ENCODE results near the gene KCNIP1. TPM values are rescaled to one million over a fixed set of nuclear protein-coding genes. Genes with fewer than 3 reads are reported as not detected.

The KCNIP1 gene
- polyA plus RNA-seq, 3 donors from 2014 or later: not detected

DNA sequence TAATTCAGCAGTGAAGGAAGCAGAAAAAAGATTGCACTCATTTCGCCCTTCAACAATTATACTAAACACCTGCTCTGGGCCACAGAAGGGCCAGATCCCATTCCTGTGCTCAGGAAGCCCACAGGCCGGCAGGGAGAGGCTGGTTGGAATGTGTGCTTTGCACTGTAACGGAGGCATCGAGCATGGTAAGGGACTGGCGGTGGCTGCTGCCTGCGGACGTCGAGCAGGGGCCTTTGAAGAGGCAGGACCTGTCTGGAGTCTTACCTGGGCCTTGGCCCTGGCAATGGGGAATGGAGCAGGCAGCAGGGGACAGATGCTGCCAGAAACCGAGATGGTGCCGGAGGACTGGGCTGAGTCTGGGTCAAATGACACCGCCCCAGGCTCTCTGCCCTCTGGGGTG lies 97.8 kb downstream of the KCNIP1 start:
- Mint-ChIP-seq H3K4me1 (no peaks in the 10 kb centered on the region), H3K27me3 (ENCODE audit: low read depth in 3 of 3) (peaks cover under 1 to 6% (median under 1%) of the 10 kb centered on the region in 3 donors), H3K27ac (no peak overlapping the region), H3K9me3 (no peaks in the 10 kb centered on the region), H3K4me3 (no peak overlapping the region), H3K36me3 (no peaks in the 10 kb centered on the region)
- no peak for DNase-seq

DNA sequence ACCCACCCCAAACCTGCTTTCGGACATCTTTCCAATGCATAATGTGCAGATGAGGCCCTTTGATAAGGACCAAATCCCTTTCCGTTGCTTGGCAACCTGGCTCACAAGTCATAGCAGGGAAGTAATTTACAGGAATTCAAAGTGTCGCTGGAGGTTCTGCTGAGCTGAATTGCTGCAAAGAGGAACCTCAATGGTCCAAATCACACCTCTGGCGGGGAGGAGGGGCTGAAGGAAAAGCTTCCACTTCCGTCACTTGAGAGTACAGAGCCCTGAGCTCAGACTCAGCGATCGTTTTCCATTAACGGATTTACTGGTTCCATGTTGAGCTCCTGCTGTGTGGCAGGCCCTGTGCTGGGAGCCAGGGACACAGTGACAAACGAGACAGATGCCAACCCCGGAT lies 99.3 kb downstream of the KCNIP1 start:
- H3K27me3 Mint-ChIP-seq (ENCODE audit: low read depth in 3 of 3): peaks cover 0 to 5% (median 2%) of the 10 kb centered on the region in 3 donors
- no peaks in the 10 kb centered on the region for H3K4me1 Mint-ChIP-seq
- H3K36me3 Mint-ChIP-seq: no peaks in the 10 kb centered on the region

DNA sequence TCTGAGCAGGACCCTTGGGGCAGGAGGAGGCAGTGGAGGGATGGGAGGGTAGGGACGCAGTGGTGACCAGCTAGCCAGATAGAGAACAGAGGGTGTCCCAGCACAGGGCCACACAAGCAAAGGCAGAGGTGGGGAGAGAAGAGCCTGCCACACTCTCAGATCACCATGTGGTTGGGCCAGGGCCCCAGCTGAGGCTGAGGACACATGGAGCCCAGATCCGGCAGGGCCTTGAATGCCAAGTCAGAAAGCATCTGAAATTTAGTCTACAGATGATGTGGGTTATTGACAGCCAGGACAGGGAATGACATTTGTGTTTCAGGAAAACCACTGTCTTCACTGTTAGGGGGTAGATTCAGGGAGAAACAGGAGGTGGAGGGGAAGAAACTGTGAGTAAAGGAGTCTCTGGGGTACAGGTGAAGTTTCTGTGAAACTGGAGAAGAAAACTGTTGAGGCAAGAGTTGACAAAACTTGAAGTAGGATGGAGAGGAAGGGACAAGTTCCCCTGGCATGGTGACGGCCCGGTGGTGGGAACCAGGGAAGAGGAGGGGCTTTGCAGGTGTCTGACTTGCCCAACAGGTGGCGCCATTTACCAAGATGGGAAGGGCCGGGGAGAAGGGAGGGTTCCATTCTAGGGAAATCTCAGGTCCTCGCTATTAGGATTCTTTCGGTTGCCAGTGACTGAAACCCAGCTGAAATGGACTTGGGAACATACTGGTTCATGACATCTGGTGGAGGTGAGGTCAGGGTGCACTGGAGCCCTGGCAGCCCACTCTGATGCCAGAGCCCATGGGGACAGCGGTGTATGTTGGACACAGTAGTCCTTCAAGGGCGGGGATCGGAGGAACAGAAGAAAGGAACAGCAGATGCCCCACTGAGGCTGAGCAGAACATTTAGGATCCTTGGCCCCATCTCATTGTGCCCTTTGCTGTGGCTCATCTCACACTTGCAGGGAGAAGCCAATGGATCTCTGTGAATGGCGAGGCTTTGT lies 100.1 kb downstream of the KCNIP1 start:
- Mint-ChIP-seq H3K4me1 (no peaks in the 10 kb centered on the region), H3K36me3 (no peaks in the 10 kb centered on the region), H3K27me3 (ENCODE audit: low read depth in 3 of 3) (peaks cover 0 to 2% (median 2%) of the 10 kb centered on the region in 3 donors), H3K27ac (no peak overlapping the region), H3K4me3 (no peak overlapping the region), H3K9me3 (no peaks in the 10 kb centered on the region)
- peak in 1 of 3 donors; percentile 3 for DNase-seq

More for the DNA sequence above, 99.3 kb downstream of the KCNIP1 start:
- no peak overlapping the region for H3K4me3 Mint-ChIP-seq
- no peaks in the 10 kb centered on the region for H3K9me3 Mint-ChIP-seq
- H3K27ac Mint-ChIP-seq: no peak overlapping the region
- DNase-seq: no peak

DNA sequence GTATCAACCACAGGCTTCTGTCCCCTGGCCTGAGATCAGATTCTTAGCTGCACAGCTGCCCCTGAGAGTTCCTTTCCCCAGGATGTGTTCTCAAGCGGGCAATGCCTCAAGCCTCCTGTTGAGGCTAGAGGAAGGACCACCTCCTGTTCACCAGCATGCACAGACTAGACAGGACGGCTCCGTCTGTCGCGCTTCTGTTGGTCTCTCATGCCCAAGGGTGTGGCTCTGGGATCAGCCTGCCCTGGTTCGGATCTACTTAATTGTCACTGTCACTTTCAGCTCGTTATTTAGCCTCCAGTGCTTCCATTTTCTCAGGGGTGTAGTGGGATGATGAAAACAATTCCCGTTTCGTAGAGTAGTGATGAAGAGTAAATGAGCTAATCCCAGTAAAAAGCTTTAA lies 103.1 kb downstream of the KCNIP1 start:
- no peak for DNase-seq
- H3K4me3 Mint-ChIP-seq: no peak overlapping the region
- no peaks in the 10 kb centered on the region for H3K36me3 Mint-ChIP-seq
- H3K27me3 Mint-ChIP-seq (ENCODE audit: low read depth in 3 of 3): peaks cover 0 to 2% (median 2%) of the 10 kb centered on the region in 3 donors
- H3K9me3 Mint-ChIP-seq: no peaks in the 10 kb centered on the region
- H3K27ac Mint-ChIP-seq: no peak overlapping the region
- H3K4me1 Mint-ChIP-seq: no peaks in the 10 kb centered on the region

DNA sequence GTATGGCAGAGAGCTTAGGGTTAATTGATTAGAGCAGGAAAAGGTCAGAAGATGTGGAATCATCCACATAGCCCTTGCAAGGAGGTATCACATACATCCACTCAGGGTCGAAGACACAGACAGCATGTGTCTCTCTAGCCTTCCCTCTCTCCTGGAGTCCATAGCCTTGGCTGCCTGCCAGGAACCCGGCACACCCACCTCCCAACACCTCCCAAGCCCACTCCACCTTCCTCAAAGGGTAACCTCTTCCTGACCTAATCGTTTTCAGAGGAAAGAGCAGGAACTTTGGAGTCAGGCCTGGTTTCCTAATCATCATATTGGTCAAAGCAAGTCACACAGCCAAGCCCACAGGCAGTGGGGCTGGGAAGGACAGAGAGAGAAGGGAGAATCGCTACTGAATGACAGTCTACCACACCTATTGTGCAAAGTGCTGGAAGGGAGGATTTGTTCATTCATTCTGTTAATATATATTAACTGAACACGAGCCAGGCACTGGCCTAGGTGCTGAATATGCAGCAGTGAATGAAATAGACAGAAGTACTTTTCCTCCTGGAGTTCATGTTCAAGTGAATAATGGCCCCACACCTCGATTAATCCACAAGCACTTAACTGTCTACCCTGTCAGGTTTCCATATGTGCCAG lies 107.8 kb downstream of the KCNIP1 start:
- no peak for DNase-seq
- H3K4me3 Mint-ChIP-seq: no peak overlapping the region
- H3K9me3 Mint-ChIP-seq: no peaks in the 10 kb centered on the region
- H3K27me3 Mint-ChIP-seq (ENCODE audit: low read depth in 3 of 3): peaks cover 0 to 5% (median 3%) of the 10 kb centered on the region in 3 donors
- no peaks in the 10 kb centered on the region for H3K36me3 Mint-ChIP-seq
- no peak overlapping the region for H3K27ac Mint-ChIP-seq
- no peaks in the 10 kb centered on the region for H3K4me1 Mint-ChIP-seq

DNA sequence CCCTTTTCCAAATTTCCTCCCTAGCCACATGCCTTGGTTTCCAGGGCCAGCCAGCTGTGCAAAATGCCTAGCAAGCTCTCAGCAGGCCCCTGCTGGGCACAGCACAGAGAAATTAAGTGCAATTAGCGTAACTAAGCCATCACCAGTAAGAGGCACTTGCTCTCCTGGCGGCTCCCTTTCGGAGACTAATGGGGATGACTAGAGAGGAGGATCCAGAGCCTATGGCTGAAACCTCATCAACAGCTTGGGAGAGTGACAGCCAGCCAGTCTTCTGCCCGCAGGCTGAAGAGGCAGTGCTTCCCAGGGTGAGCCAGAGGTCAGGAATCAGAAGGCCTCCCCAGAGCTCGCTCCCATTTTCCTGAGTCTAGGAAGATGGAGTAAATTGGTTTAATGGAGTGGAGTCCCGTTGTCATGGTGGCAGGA lies 108.4 kb downstream of the KCNIP1 start:
- Mint-ChIP-seq H3K36me3 (no peaks in the 10 kb centered on the region), H3K4me1 (no peaks in the 10 kb centered on the region), H3K4me3 (no peak overlapping the region), H3K9me3 (no peaks in the 10 kb centered on the region), H3K27ac (no peak overlapping the region), H3K27me3 (ENCODE audit: low read depth in 3 of 3) (peaks cover 0 to 5% (median 3%) of the 10 kb centered on the region in 3 donors)
- DNase-seq: no peak

DNA sequence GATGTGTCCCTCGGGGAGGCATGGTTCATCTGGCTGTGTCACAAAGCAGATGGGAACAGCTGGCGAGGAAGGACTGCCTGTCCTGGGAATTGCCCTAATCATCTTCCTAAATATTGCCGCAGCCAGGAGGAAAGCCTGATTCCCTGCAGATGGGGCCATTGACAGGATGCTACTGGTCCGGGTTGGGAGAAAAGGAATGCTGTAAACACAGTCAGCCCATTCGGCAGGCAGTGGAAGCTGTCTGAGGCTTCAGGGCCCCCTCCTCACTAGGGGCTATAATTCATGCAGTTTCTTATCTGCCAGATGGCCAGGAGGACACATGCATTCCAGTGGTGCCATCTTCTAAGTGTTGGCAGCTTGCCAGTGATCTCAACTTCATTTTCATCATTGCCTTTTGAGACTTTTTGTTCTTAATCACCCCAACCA lies 110.3 kb downstream of the KCNIP1 start:
- DNase-seq: no peak

DNA sequence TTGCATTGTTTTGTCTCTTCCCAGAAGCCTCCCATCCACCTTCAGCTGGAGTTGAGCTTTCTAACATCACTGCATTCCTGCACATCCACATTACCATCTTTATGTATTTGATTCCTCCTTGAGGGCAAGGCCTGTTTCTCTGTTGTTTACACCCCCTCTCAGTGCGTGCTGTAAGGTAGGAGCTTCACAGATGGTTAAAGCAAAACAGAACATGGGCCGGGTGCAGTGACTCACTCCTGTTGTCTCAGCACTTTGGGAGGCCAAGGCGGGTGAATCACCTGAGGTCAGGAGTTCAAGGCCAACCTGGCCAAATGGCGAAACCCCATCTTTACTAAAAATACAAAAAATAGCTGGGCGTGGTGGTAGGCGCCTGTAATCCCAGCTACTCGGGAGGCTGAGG lies 110.9 kb downstream of the KCNIP1 start:
- no peak overlapping the region for H3K4me3 Mint-ChIP-seq
- no peaks in the 10 kb centered on the region for H3K36me3 Mint-ChIP-seq
- H3K9me3 Mint-ChIP-seq: no peaks in the 10 kb centered on the region
- H3K27me3 Mint-ChIP-seq (ENCODE audit: low read depth in 3 of 3): peaks cover 0 to 7% (median 4%) of the 10 kb centered on the region in 3 donors
- DNase-seq: no peak
- H3K4me1 Mint-ChIP-seq: peaks cover 3 to 7% of the 10 kb centered on the region in 2 donors
- no peak overlapping the region for H3K27ac Mint-ChIP-seq

More for the DNA sequence above, 110.3 kb downstream of the KCNIP1 start:
- H3K4me1 Mint-ChIP-seq: peaks cover 3 to 7% of the 10 kb centered on the region in 2 donors
- no peak overlapping the region for H3K27ac Mint-ChIP-seq
- H3K4me3 Mint-ChIP-seq: no peak overlapping the region
- H3K36me3 Mint-ChIP-seq: no peaks in the 10 kb centered on the region
- no peaks in the 10 kb centered on the region for H3K9me3 Mint-ChIP-seq
- H3K27me3 Mint-ChIP-seq (ENCODE audit: low read depth in 3 of 3): peaks cover 0 to 7% (median 3%) of the 10 kb centered on the region in 3 donors

DNA sequence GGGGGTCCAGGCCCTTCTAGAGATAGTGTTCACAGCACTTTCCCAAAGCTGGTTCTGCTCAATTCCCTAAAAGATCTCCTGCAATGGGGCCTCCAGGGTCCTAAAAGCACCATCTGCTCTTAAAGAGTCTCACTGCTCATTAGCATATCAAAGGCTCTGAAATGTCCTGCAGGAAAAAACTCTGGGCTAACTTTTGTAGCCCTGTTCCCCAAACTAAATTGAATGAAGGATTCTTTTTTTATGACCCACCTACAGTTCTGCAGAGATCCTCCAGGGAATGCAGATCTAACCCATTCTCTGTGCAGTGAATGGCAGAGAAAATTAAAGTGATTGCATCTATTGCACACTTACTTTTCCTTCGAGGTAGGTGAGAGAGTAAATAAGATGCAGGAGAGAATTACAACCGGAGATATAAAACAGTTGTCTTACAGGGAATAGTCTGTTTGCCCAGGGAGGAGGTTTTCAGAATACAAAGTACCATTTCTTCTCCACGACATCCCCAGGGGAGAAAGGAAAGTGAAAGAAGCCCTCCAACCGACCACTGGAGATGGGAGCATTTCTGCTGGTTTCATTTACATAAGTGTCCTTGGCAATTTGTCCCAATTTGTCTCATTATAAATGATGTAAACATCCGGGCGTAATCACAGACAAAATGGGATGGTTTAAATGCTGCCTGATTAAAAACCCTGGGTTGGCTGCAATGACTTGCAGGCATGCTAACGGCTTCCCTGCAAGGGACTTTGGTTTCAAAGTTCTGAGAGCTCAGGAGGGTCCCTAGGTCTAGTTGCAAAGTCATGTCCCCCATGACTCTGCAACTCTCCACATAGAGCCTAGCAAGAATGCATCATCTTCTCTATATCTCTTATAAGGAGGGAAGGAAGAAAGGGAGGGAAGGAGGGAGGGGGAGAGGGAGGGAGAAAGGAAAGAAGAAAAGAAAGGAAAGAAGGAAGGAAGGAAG lies 114.0 kb downstream of the KCNIP1 start:
- Mint-ChIP-seq H3K4me3 (no peak overlapping the region), H3K27me3 (ENCODE audit: low read depth in 3 of 3) (peaks cover 0 to 7% (median 5%) of the 10 kb centered on the region in 3 donors), H3K9me3 (no peaks in the 10 kb centered on the region), H3K36me3 (no peaks in the 10 kb centered on the region), H3K27ac (no peak overlapping the region), H3K4me1 (peaks cover 3 to 7% of the 10 kb centered on the region in 2 donors)
- no peak for DNase-seq

DNA sequence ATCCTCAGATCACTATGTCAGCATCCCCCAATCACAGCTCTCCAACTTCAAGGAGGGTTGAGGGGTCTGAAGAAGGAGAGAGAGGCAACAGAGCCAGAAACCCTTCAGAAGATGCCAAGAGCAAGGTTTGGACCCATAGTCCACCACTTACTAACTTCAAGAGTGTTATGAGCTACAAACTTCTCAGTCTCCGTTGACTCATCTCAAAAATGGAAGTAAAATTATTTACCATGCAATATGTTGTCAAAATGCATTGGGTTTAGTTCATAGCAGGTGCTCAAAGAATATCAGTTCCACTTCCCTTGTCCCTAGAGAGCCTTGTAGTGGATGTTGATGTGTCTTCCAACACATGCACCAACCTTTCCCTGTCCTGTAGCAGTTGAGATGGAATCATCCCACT lies 116.0 kb downstream of the KCNIP1 start:
- no peak for DNase-seq
- Mint-ChIP-seq H3K36me3 (no peaks in the 10 kb centered on the region), H3K4me1 (peaks cover 3 to 7% of the 10 kb centered on the region in 2 donors), H3K27ac (no peak overlapping the region), H3K4me3 (no peak overlapping the region), H3K27me3 (ENCODE audit: low read depth in 3 of 3) (peaks cover 0 to 5% (median 2%) of the 10 kb centered on the region in 3 donors), H3K9me3 (no peaks in the 10 kb centered on the region)

DNA sequence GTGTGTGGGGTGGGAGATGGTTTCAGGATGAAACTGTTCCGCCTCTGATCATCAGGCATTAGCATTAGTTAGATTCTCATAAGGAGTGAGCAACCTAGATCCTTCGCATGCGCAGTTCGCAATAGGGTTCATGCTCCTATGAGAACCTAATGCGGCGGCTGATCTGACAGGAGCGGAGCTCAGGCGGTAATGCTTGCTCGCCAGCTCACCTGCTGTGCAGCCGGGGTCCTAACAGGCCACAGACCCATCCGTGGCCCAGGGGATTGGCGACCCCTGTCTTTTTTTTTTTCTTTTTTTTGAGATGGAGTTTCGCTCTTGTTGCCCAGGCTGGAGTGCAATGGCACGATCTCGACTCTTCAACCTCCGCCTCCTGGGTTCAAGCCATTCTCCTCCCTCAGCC lies 119.1 kb downstream of the KCNIP1 start:
- Mint-ChIP-seq H3K27ac (no peak overlapping the region), H3K27me3 (ENCODE audit: low read depth in 3 of 3) (peaks cover 0 to 5% (median 2%) of the 10 kb centered on the region in 3 donors), H3K36me3 (no peaks in the 10 kb centered on the region), H3K4me1 (peaks cover under 1 to 2% of the 10 kb centered on the region in 2 donors), H3K4me3 (no peak overlapping the region), H3K9me3 (no peaks in the 10 kb centered on the region)
- no peak for DNase-seq

DNA sequence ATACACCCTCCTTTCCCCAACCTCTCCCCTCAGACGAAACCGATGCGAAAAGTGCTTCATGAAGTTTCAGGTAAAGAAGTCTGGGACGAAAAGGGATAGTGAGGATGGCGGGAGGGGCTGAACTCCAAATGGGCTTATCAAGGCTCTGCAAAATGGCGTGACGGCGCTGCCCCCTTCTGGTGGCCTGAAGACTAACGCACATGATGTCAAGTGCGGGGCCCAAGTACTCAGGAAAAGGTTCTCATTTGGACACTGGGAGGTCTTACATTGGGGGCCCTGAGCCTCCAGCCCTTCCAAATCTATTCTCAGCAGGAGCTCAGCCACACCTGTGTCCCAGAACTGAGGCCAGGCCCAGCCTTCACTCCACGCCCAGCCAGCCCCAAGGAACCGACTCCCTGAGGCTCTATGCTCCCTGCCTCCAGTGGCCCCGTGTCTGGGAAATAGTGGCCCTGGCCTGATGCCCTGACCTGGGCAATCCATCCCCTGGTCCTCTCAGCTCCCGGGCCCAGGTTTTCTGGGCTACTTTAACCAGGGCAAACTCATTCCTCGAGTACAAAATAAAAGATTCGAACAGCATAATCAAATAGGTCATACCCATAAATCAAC lies 119.9 kb downstream of the KCNIP1 start:
- no peak overlapping the region for H3K4me3 Mint-ChIP-seq
- no peak for DNase-seq
- no peaks in the 10 kb centered on the region for H3K9me3 Mint-ChIP-seq

More for the DNA sequence above, 119.9 kb downstream of the KCNIP1 start:
- Mint-ChIP-seq H3K4me1 (no peaks in the 10 kb centered on the region), H3K27me3 (ENCODE audit: low read depth in 3 of 3) (peaks cover 0 to 5% (median 2%) of the 10 kb centered on the region in 3 donors), H3K27ac (no peak overlapping the region), H3K36me3 (no peaks in the 10 kb centered on the region)
